Activated CD4-positive, alpha-beta T cell treated with anti-CD3 and anti-CD28 coated beads, Interleukin-2, amount 50 U/mL, for 48 hours (primary cell): ENCODE measurements around the gene CYLD.

Source experiments
- DNase-seq, 2 experiments: peaks; one replicate each; pipeline ENCODE4 v3.0.0-alpha.2; 2020

Gene CYLD

GRCh38 chr16:50741781-50742575 is at the start of gene CYLD:
CYLD (plus strand) TSS chr16:50742086; CDS start chr16:50749699, 7,613 bp downstream.
- peak; percentile 99 for DNase-seq

- no peak for DNase-seq
Measured at GRCh38 chr16:50692644-50692998, 49.3 kb upstream of the CYLD start.

- DNase-seq = peak in 1 of 2 experiments; percentile 41
Measured at GRCh38 chr16:50692999-50693781, 48.7 kb upstream of the CYLD start, which contains the start of gene NOD2. NOD2 (plus strand) TSS chr16:50693606; CDS start chr16:50699496, 5,890 bp downstream.

GRCh38 chr16:50694206-50694605 is 47.7 kb upstream of the CYLD start:
- no peak for DNase-seq

- DNase-seq = no peak
Measured at GRCh38 chr16:50695017-50696000, 46.6 kb upstream of the CYLD start.

GRCh38 chr16:50696126-50696525 is 45.8 kb upstream of the CYLD start:
- DNase-seq = no peak

- peak; percentile 80 to 86 for DNase-seq
Measured at GRCh38 chr16:50696575-50697420, 45.1 kb upstream of the CYLD start.

- no peak for DNase-seq
Measured at GRCh38 chr16:50697421-50697715, 44.5 kb upstream of the CYLD start.

- peak; percentile 76 to 80 for DNase-seq
Measured at GRCh38 chr16:50697881-50698767, 43.8 kb upstream of the CYLD start.

- peak; percentile 73 to 81 for DNase-seq
Measured at GRCh38 chr16:50699326-50700159, 42.3 kb upstream of the CYLD start.

- DNase-seq = no peak
Measured at GRCh38 chr16:50702725-50703124, 39.2 kb upstream of the CYLD start.

GRCh38 chr16:50704245-50704644 is 37.6 kb upstream of the CYLD start:
- DNase-seq = no peak

GRCh38 chr16:50705436-50706110 is 36.3 kb upstream of the CYLD start:
- DNase-seq = no peak

GRCh38 chr16:50706250-50706649 is 35.6 kb upstream of the CYLD start:
- no peak for DNase-seq

- peak; percentile 64 to 71 for DNase-seq
Measured at GRCh38 chr16:50708373-50709060, 33.4 kb upstream of the CYLD start.

- DNase-seq = no peak
Measured at GRCh38 chr16:50709061-50709684, 32.7 kb upstream of the CYLD start.

- DNase-seq = no peak
Measured at GRCh38 chr16:50709980-50710379, 31.9 kb upstream of the CYLD start.

GRCh38 chr16:50711040-50711439 is 30.8 kb upstream of the CYLD start:
- DNase-seq = no peak
